Activated CD4-positive, alpha-beta T cell treated with anti-CD3 and anti-CD28 coated beads, Interleukin-2, amount 50 U/mL, for 1 hour (primary cell): Measurements from ENCODE around the gene TMEM200A.

Experiments
- DNase-seq: peaks from one replicate; pipeline ENCODE4 v3.0.0-alpha.2; 2020

Gene TMEM200A

GRCh38 chr6:130379223-130379622, 13.4 kb downstream of the TMEM200A start:
- DNase-seq, result no peak

- no peak for DNase-seq
These were observed 15.2 kb downstream of the TMEM200A start for GRCh38 chr6:130381012-130381411.

- DNase-seq, result peak; percentile 30
These were observed 15.9 kb downstream of the TMEM200A start for GRCh38 chr6:130381459-130382380.

GRCh38 chr6:130382872-130383490, 17.2 kb downstream of the TMEM200A start:
- DNase-seq, result no peak

- no peak for DNase-seq
These were observed 19.4 kb downstream of the TMEM200A start for GRCh38 chr6:130385064-130385695.

GRCh38 chr6:130389142-130389541, 23.3 kb downstream of the TMEM200A start:
- no peak for DNase-seq

GRCh38 chr6:130390890-130391289, 25.1 kb downstream of the TMEM200A start:
- no peak for DNase-seq

- no peak for DNase-seq
These were observed 27.5 kb downstream of the TMEM200A start for GRCh38 chr6:130393306-130393705.

- no peak for DNase-seq
These were observed 28.4 kb downstream of the TMEM200A start for GRCh38 chr6:130394246-130394645.

- DNase-seq, result no peak
These were observed 29.3 kb downstream of the TMEM200A start for GRCh38 chr6:130395164-130395563.

GRCh38 chr6:130396722-130397121, 30.9 kb downstream of the TMEM200A start:
- no peak for DNase-seq

- no peak for DNase-seq
These were observed 39.7 kb downstream of the TMEM200A start for GRCh38 chr6:130405549-130405948.

- DNase-seq, result no peak
These were observed 41.2 kb downstream of the TMEM200A start for GRCh38 chr6:130407032-130407431.

- no peak for DNase-seq
These were observed 43.7 kb downstream of the TMEM200A start for GRCh38 chr6:130409418-130410100.

- no peak for DNase-seq
These were observed 45.7 kb downstream of the TMEM200A start for GRCh38 chr6:130411481-130411880.

- no peak for DNase-seq
These were observed 46.9 kb downstream of the TMEM200A start for GRCh38 chr6:130412556-130413290.

GRCh38 chr6:130417951-130418350, 52.1 kb downstream of the TMEM200A start:
- no peak for DNase-seq

- DNase-seq, result no peak
These were observed 55.1 kb downstream of the TMEM200A start for GRCh38 chr6:130420911-130421310.

- no peak for DNase-seq
These were observed 55.8 kb downstream of the TMEM200A start for GRCh38 chr6:130421585-130421984.

- DNase-seq, result no peak
These were observed 57.2 kb downstream of the TMEM200A start for GRCh38 chr6:130423044-130423443.

GRCh38 chr6:130424710-130425109, 58.9 kb downstream of the TMEM200A start:
- DNase-seq, result no peak

GRCh38 chr6:130425537-130425936, 59.7 kb downstream of the TMEM200A start:
- DNase-seq, result no peak
